HG03469 (cell line): ENCODE data around the gene FILIP1.

Experiments
- ATAC-seq: cut with Tn5 transposase; IDR thresholded peaks from one replicate; pipeline ENCODE4 v1.9.1; 2021; ENCODE audit warnings: mild to moderate bottlenecking, moderate library complexity, moderate number of reproducible peaks; ENCODE audit not compliant: unreplicated experiment

Gene FILIP1

GRCh38 chr6:75493400-75494064 is at the start of gene FILIP1:
FILIP1 (minus strand) TSS chr6:75493800; CDS start chr6:75414972, 78,828 bp downstream.
- ATAC-seq = no peak

GRCh38 chr6:75543311-75543710 is 49.7 kb upstream of the FILIP1 start:
- no peak for ATAC-seq

GRCh38 chr6:75539136-75539535 is 45.5 kb upstream of the FILIP1 start:
- ATAC-seq = no peak

- ATAC-seq = no peak
Measured at GRCh38 chr6:75532521-75532920, 38.9 kb upstream of the FILIP1 start.

GRCh38 chr6:75531174-75531573 is 37.6 kb upstream of the FILIP1 start:
- no peak for ATAC-seq

GRCh38 chr6:75530696-75531095 is 37.1 kb upstream of the FILIP1 start:
- ATAC-seq = no peak

- no peak for ATAC-seq
Measured at GRCh38 chr6:75528423-75528822, 34.8 kb upstream of the FILIP1 start.

- ATAC-seq = peak; percentile 90
Measured at GRCh38 chr6:75526502-75527127, 33.0 kb upstream of the FILIP1 start.

- ATAC-seq = no peak
Measured at GRCh38 chr6:75525682-75526081, 32.1 kb upstream of the FILIP1 start.

GRCh38 chr6:75524322-75524972 is 30.8 kb upstream of the FILIP1 start:
- ATAC-seq = no peak

GRCh38 chr6:75516757-75517156 is 23.2 kb upstream of the FILIP1 start:
- no peak for ATAC-seq

GRCh38 chr6:75512591-75512990 is 19.0 kb upstream of the FILIP1 start:
- ATAC-seq = no peak

- ATAC-seq = no peak
Measured at GRCh38 chr6:75505424-75505823, 11.8 kb upstream of the FILIP1 start.

GRCh38 chr6:75504465-75505222 is 11.0 kb upstream of the FILIP1 start:
- ATAC-seq = no peak

- no peak for ATAC-seq
Measured at GRCh38 chr6:75503291-75503690, 9.7 kb upstream of the FILIP1 start.

- ATAC-seq = no peak
Measured at GRCh38 chr6:75502884-75503283, 9.3 kb upstream of the FILIP1 start.

GRCh38 chr6:75501756-75502155 is 8.2 kb upstream of the FILIP1 start:
- ATAC-seq = no peak

GRCh38 chr6:75499640-75500039 is 6.0 kb upstream of the FILIP1 start:
- ATAC-seq = no peak

GRCh38 chr6:75498862-75499261 is 5.3 kb upstream of the FILIP1 start:
- no peak for ATAC-seq

GRCh38 chr6:75497994-75498393 is 4.4 kb upstream of the FILIP1 start:
- no peak for ATAC-seq

- ATAC-seq = no peak
Measured at GRCh38 chr6:75495011-75495410, 1.4 kb upstream of the FILIP1 start.
